Stimulated activated CD8-positive, alpha-beta memory T cell treated with anti-CD3 and anti-CD28 coated beads, Interleukin-2, amount 100 ng/mL, for 1 hour (primary cell): Measurements from ENCODE around the gene ZFYVE9.
"Not testable (repeated sequence)": the region's sequence is repeated elsewhere in the genome, so short reads cannot be mapped to it uniquely, and the experiment has no call there.

Experiments
- DNase-seq, 2 donors: peaks; one replicate each; pipeline ENCODE4 v3.0.0-alpha.2; 2020; ENCODE audit warnings: low read depth in 2 of 2

ZFYVE9 gene

GRCh38 chr1:52369851-52370250, 228.0 kb downstream of the ZFYVE9 start:
- DNase-seq, result not testable (repeated sequence)

GRCh38 chr1:52385376-52385775, 243.5 kb downstream of the ZFYVE9 start:
- no peak for DNase-seq

- no peak for DNase-seq
Measured at GRCh38 chr1:52386458-52386857, 244.6 kb downstream of the ZFYVE9 start.

DNA sequence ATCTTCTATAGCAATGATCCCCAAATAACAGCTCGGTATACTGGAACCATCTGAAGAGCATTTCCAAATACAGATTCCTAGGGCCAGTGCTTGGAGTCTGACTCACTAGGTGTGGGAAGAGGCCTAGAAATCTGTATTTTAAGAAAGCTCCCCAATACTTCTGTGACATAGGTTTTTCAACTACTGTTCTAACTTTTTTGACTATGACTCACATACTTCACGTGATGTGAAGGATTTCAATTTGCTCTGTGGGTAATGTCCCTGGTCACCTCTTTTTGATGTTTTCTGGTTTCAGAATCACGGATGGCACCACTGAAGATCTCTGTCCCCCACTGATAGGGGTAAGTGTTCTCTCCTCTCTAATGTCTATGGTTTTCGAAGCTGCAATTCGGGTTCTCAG, 251.3 kb downstream of the ZFYVE9 start:
- no peak for DNase-seq
